Omental fat pad (tissue), 4 donors: ENCODE measurements around the gene TSC2. TPM values are rescaled to one million over a fixed set of nuclear protein-coding genes. Genes with fewer than 3 reads are reported as not detected.

Experiments
- ATAC-seq: fragments of 150-250 bp; one replicate; pipeline ENCODE4 v1.9.1; 2016; ENCODE audit warnings: mild to moderate bottlenecking, moderate library complexity; ENCODE audit not compliant: low FRiP score
- DNase-seq: peaks from one replicate; pipeline ENCODE4 v3.0.0-alpha.2; 2019; ENCODE audit warnings: low spot score
- total RNA-seq, 4 donors: library from RNA; depleted of rRNA; stranded (reverse); fragments of >200 nt; gene quantifications; one replicate each; pipeline ENCODE4 v1.1.0, GENCODE V29; 2016
- TF ChIP-seq, protein P1 (sequence below), 3 donors: fragments of 450-650 bp; IDR thresholded peaks; one replicate each; pipeline ENCODE4 v1.5.1; 2016 to 2017; ENCODE audit warnings: antibody characterized with exemption in 3 of 3, mild to moderate bottlenecking in 3 of 3, moderate library complexity in 2 of 3

TSC2 gene
- total RNA-seq, 4 donors from 2014 or later, result 30.0 to 59.4 (median 35.9) TPM

DNA sequence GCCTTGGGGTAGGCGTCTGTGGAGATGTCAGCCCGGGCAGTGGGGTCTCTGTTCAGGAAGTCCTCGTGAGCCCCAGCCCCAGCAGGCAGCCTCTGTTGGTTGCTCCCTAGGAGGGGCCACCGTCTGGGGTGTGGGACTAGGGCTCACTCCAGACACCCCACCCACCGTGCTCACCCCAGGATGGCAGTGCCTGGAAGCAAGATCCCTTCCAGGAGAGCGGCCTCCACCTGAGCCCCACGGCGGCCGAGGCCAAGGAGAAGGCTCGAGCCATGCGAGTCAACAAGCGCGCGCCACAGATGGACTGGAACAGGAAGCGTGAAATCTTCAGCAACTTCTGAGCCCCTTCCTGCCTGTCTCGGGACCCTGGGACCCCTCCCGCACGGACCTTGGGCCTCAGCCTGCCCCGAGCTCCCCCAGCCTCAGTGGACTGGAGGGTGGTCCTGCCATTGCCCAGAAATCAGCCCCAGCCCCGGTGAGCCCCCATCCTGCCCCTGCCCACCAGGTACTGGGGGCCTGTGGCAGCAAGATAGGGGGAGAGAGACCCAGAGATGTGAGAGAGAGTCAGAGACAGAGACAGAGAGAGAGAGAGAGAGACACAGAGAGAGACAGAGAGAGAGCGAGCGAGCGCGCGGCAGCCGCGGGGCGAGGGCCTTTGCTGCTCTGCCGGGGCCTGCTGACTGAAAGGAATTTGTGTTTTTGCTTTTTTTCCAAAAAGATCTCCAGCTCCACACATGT lies 10.0 kb upstream of the TSC2 start:
- TF ChIP-seq, protein P1, sequence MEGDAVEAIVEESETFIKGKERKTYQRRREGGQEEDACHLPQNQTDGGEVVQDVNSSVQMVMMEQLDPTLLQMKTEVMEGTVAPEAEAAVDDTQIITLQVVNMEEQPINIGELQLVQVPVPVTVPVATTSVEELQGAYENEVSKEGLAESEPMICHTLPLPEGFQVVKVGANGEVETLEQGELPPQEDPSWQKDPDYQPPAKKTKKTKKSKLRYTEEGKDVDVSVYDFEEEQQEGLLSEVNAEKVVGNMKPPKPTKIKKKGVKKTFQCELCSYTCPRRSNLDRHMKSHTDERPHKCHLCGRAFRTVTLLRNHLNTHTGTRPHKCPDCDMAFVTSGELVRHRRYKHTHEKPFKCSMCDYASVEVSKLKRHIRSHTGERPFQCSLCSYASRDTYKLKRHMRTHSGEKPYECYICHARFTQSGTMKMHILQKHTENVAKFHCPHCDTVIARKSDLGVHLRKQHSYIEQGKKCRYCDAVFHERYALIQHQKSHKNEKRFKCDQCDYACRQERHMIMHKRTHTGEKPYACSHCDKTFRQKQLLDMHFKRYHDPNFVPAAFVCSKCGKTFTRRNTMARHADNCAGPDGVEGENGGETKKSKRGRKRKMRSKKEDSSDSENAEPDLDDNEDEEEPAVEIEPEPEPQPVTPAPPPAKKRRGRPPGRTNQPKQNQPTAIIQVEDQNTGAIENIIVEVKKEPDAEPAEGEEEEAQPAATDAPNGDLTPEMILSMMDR (IDR thresholded peaks at IDR 0.05), result no peak
- DNase-seq (no peak), ATAC-seq (no peak)

DNA sequence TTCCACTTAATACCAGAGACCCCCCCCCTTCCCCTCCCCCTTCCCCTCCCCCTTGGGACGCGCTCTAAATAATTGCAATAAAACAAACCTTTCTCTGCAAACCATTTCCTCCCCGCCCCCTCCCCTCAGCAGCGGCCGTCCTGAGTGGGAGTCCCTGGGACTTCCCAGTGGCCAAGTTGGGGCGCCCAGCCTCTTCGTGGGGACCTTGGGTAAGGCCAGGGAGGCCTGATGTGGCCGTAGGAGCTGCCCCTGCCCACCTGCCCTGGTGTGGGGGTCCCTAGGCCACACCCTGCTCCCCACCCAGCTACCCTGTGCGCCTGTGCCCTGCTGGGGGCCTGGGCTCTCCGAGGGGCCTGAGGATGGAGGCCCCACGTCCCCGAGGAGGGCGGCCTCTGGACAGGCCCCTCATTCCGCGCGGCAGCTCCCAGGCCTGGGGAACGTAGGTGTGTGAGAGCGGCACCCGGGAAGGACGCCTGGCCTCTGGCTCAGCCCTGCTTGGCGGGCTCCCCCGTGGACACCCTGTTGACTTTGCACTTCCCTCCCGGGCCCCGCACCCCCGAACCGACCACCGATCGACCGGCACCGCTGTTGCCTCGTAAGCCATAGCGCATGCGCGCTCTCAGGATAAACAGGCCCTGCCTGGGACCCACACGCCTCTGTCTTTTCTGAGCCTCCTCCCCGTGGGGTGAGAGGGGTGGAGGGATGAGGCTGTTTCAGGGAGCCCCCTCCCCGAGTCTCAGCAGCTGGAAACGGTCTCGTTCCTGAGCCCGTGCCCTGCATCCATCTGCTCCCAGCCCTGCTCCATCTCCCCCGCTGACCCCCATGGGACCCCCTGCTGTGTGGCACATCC lies 9.2 kb upstream of the TSC2 start:
- ATAC-seq (no peak), DNase-seq (no peak)
- TF ChIP-seq, protein P1 (IDR thresholded peaks at IDR 0.05), result no peak

DNA sequence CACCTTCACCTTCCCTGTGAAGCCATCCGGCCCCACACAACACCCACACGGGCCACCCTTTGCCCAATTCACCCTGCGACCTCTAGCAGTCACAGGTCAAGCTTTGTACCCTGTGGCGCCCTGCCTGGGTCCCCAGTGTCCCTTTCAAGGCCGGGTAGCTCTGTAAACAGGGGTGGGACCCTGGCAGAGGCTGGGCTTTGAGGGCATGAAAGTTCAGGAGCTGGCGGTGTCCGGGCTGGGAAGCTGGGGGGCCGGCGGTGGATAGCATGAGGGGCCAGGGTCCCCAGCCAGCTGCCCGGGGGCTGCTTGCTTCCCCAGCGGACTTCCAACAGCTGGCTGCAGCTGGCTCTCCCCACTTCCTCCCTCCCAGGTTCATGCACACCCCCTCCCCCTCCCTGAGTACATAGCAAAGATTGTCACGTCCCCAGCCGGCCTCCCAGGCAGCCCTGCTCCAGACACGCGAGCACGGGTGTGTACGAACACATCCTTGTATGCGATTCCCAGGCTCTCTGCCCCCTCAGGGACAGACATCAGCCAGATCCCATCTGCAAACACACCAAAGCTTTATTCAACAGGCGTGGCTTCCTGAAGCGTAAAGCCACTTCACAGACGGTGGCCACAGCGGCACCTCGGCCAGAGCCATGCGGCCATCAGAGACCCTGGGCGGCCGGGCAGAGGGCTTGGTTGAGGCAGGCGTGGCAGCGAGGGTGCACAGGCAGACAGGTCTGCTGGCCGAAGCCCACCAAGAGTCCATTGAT lies 8.3 kb upstream of the TSC2 start:
- no peak for ATAC-seq
- DNase-seq, result no peak
- TF ChIP-seq, protein P1 (IDR thresholded peaks at IDR 0.05), result no peak

DNA sequence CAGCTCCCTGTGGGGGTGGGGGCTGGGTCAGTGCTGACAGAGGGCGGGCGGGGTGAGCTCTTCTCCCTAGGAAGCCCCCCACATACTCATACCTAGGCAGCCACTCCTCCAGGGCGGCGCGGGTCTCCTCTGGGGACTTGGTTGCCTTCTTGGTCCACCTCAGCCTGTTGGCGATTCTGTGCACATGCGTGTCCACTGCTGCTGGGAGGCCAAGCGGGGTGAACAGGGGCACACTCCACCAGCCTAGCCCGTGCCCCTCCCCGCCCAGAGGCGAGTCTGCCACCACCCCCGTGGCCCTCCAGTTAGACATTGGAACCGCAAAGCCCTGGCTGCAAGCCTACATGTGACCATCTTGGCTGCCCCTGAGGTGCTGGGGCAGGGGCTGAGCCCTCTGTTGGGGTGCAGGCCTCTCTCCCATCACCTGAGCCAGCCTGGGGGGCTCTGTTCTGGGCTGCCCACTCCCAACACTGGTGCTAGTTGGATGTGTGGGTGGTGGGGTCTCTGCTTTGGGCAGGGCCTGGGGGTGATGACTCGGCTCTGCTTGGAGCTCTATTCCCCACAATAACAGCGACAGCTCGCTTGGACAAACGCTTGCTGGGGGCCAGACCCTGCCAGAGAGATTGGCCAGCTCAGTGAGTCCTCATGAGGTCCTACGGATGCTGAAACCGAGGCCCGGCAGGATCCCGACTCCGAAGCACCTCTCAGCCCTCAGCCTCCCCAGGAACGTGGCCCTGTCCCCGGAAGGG lies 7.6 kb upstream of the TSC2 start:
- TF ChIP-seq, protein P1 (IDR thresholded peaks at IDR 0.05), result no peak
- no peak for DNase-seq
- ATAC-seq, result no peak

DNA sequence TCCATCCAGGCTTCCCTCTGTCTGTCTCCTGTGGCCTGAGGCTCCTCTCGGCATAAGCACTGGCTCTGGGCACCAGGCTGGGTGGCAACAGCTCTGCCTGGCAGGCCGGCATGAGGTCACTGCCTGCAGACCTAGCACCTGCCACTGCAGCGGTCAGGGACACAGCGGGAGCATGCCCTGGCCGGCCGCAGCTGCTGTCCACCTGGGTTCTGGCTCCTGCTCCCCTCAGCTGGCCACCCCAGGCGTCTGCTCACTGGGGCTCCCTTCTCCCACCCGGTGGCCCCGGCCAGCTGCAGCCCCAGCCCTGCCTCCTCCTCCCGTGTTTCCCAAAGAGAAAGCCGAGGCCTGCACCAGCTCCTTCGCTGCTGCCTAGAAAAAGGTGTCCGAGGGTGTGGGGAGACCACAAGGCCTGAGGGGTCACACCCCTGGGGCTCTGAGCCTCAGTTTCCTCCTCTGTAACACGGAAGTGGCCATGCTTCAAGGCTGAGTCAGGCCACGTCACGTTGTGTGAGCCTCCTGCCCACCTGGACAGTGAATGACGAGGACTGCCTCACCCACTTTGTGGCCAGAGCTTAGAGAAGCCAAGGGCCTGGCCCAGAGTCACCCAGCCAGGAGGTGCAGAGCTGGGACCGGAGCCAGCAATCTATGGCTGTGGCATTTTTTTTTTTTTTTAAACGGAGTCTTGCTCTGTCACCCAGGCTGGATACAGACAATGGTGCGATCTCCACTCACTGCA lies 6.8 kb upstream of the TSC2 start:
- ATAC-seq, result no peak
- TF ChIP-seq, protein P1 (IDR thresholded peaks at IDR 0.05), result no peak
- DNase-seq, result no peak
